HepG2 (cell line): ENCODE data around the gene SULT2B1. TPM values are rescaled to one million over a fixed set of nuclear protein-coding genes. Genes with fewer than 3 reads are reported as not detected.
A peak's percentile ranks its signal among the peaks of the same experiment; 100 is the strongest.
"Not testable (repeated sequence)": the region's sequence is repeated elsewhere in the genome, so short reads cannot be mapped to it uniquely, and the experiment has no call there.

ENCODE experiments used
- ATAC-seq: fragments of 200-7000 bp; cut with Tn5 transposase; 3 replicates; pipeline ENCODE4 v1.9.1; 2020; ENCODE audit warnings: mild to moderate bottlenecking, moderate library complexity
- BruUV-seq: library from RNA; stranded (reverse); fragments of 400-500 nt; replicated peaks from 2 replicates; lab custom pipeline; 2021; lab: Mats Ljungman, UMichigan
- CTCF ChIA-PET: fragments of 300-600 bp; formaldehyde crosslinking; extraction: SDS; loops from one replicate; lab custom pipeline; 2021; ENCODE audit warnings: low total read pairs, inconsistent platforms, low intra/inter-chr PET ratio; lab: Yijun Ruan, JAX
- POLR2A ChIA-PET: fragments of 350-600 bp; sonication (Branson Sonifier 250); formaldehyde crosslinking; loops from one replicate; lab custom pipeline; 2020; ENCODE audit warnings: antibody characterized with exemption, inconsistent platforms; lab: Yijun Ruan, JAX
- DNase-seq: peaks from one replicate; pipeline ENCODE4 v3.0.0-alpha.2; 2015; ENCODE audit warnings: low spot score
- FAIRE-seq: peaks from 3 replicates; lab custom pipeline; 2011; peaks lifted over from hg19 to GRCh38; lab: Jason Lieb, UNC
- H2AFZ ChIP-seq: one replicate; pipeline ENCODE4 v1.6.1; 2011; ENCODE audit warnings: low read length, inconsistent platforms
- H3K27ac ChIP-seq: fragments of 300-600 bp; 3 replicates; pipeline ENCODE4 v1.8.0; 2011; ENCODE audit warnings: mixed run types, mild to moderate bottlenecking, mixed read lengths, low read length, inconsistent platforms; ENCODE audit not compliant: insufficient read depth; ENCODE audit errors: extremely low read length
- H3K27me3 ChIP-seq, 2 experiments: fragments of 200-600 bp in 1 of 2; 2 replicates in 1 of 2; 3 replicates in 1 of 2; pipeline versions ENCODE4 v1.6.0 to v1.8.0; 2011; ENCODE audit warnings: low read length in 2 of 2, mild to moderate bottlenecking in 2 of 2, moderate library complexity in 2 of 2, inconsistent platforms in 1 of 2; ENCODE audit not compliant: insufficient read depth in 2 of 2, control insufficient read depth in 1 of 2
- H3K36me3 ChIP-seq, 2 experiments: fragments of 200-600 bp in 1 of 2; replicated peaks in 1 of 2; 2 replicates in 1 of 2; 3 replicates in 1 of 2; pipeline versions ENCODE4 v1.5.1 to v1.8.0; 2011; ENCODE audit warnings: low read length in 2 of 2, inconsistent platforms in 1 of 2; ENCODE audit not compliant: insufficient read depth in 2 of 2, control insufficient read depth in 1 of 2
- H3K4me1 ChIP-seq: 2 replicates; pipeline ENCODE4 v1.5.1; 2012; ENCODE audit warnings: low read length, inconsistent platforms; ENCODE audit not compliant: insufficient read depth
- H3K4me2 ChIP-seq: 2 replicates; pipeline ENCODE4 v1.6.0; 2011; ENCODE audit warnings: low read depth, low read length, inconsistent platforms
- H3K4me3 ChIP-seq, 3 experiments: fragments of 200-600 bp in 1 of 3; sonication (generic), shearing (Covaris generic) in 1 of 3; replicated peaks in 1 of 3; 2 replicates each; pipeline ENCODE4 v1.5.1; 2011 to 2016; ENCODE audit warnings: low read length in 3 of 3, inconsistent platforms in 2 of 3, low read depth in 2 of 3, mild to moderate bottlenecking in 2 of 3, control low read depth in 1 of 3, mixed read lengths in 1 of 3; ENCODE audit not compliant: insufficient read depth in 1 of 3
- H3K79me2 ChIP-seq: one replicate; pipeline ENCODE4 v1.6.1; 2011; ENCODE audit warnings: low read length, inconsistent platforms; ENCODE audit not compliant: insufficient read depth
- H3K9ac ChIP-seq: 2 replicates; pipeline ENCODE4 v1.6.0; 2011; ENCODE audit warnings: mild to moderate bottlenecking, low read depth, low read length, inconsistent platforms; ENCODE audit not compliant: insufficient read depth
- H3K9me3 ChIP-seq: 2 replicates; pipeline ENCODE4 v1.5.1; 2012; ENCODE audit warnings: mild to moderate bottlenecking, low read length
- H4K20me1 ChIP-seq: 2 replicates; pipeline ENCODE4 v1.6.0; 2011; ENCODE audit warnings: inconsistent platforms, mild to moderate bottlenecking, low read length, moderate library complexity; ENCODE audit not compliant: insufficient read depth
- ATF7 ChIP-seq, 2 experiments: fragments of 450-650 bp in 1 of 2; sonication (generic) in 1 of 2; formaldehyde crosslinking in 1 of 2; IDR thresholded peaks; 2 replicates each; pipeline versions ENCODE4 v1.4.0 to v1.6.1; 2016 to 2020; ENCODE audit warnings: antibody characterized with exemption in 1 of 2, mild to moderate bottlenecking in 1 of 2, missing genetic modification reagents in 1 of 2
- CREB1 ChIP-seq, 2 experiments: fragments of 450-650 bp in 1 of 2; IDR thresholded peaks; 2 replicates each; pipeline ENCODE4 v1.6.1; 2016 to 2017; ENCODE audit warnings: control low read depth in 1 of 2, mild to moderate bottlenecking in 1 of 2, missing compliant biosample characterization in 1 of 2, missing genetic modification characterization in 1 of 2
- HNF4G ChIP-seq, 2 experiments: sonication (generic) in 1 of 2; formaldehyde crosslinking in 1 of 2; IDR thresholded peaks; 2 replicates each; pipeline versions ENCODE4 v1.4.0 to v1.6.1; 2011 to 2020; ENCODE audit warnings: borderline replicate concordance in 2 of 2, low read depth in 2 of 2, mild to moderate bottlenecking in 2 of 2, low read length in 1 of 2, missing genetic modification reagents in 1 of 2, moderate library complexity in 1 of 2
- KDM2A ChIP-seq: sonication (generic); formaldehyde crosslinking; IDR thresholded peaks from 2 replicates; pipeline ENCODE4 v1.4.0; 2020; ENCODE audit warnings: low read depth, missing genetic modification reagents, borderline replicate concordance
- LCORL ChIP-seq, 2 experiments: fragments of 450-650 bp in 1 of 2; sonication (generic) in 1 of 2; formaldehyde crosslinking in 1 of 2; IDR thresholded peaks; 2 replicates each; pipeline versions ENCODE4 v1.5.0 to v1.6.1; 2017 to 2020; ENCODE audit warnings: antibody characterized with exemption in 1 of 2, missing genetic modification reagents in 1 of 2
- MEIS2 ChIP-seq: sonication (generic); formaldehyde crosslinking; IDR thresholded peaks from 2 replicates; pipeline ENCODE4 v1.9.0; 2021; ENCODE audit warnings: mild to moderate bottlenecking, missing genetic modification reagents
- MYC ChIP-seq: sonication (generic); formaldehyde crosslinking; IDR thresholded peaks from 2 replicates; pipeline ENCODE4 v1.9.0; 2021; ENCODE audit warnings: missing genetic modification reagents, borderline replicate concordance
- NRL ChIP-seq: sonication (generic); formaldehyde crosslinking; IDR thresholded peaks from 2 replicates; pipeline ENCODE4 v1.5.0; 2020; ENCODE audit warnings: missing genetic modification reagents, mild to moderate bottlenecking, moderate library complexity, borderline replicate concordance
- TBP ChIP-seq: sonication (generic); formaldehyde crosslinking; IDR thresholded peaks from 2 replicates; pipeline ENCODE4 v1.5.0; 2020; ENCODE audit warnings: missing genetic modification reagents
- ZFP91 ChIP-seq: sonication (generic); formaldehyde crosslinking; IDR thresholded peaks from 2 replicates; pipeline ENCODE4 v1.9.0; 2022; ENCODE audit warnings: missing genetic modification reagents, mild to moderate bottlenecking, borderline replicate concordance
- WGBS: methylation state at CpG from one replicate; pipeline ENCODE4 v1.1.6; 2017; ENCODE audit warnings: low lambda C conversion rate; 5-methylcytosine and 5-hydroxymethylcytosine counted together
- in situ Hi-C: cut with HindIII; loops from 2 replicates; pipeline ENCODE4 v1.10.0; 2017; ENCODE audit warnings: low pct_unique_long_range_greater_than_20kb; ENCODE audit not compliant: extremely low pct_ligation_motif_present
- intact Hi-C: fragments of 100-400 bp; cut with micrococcal nuclease; formaldehyde crosslinking; loops from one replicate; pipeline ENCODE4 v1.10.0; 2022; ENCODE audit not compliant: unreplicated experiment
- polyA plus RNA-seq, 8 experiments: library from polyadenylated mRNA; depleted of rRNA in 3 of 8; stranded (reverse) in 7 of 8; unstranded in 1 of 8; fragments of >200 nt; fragmentation: Illumina TruSeq in 4 of 8; extraction: Trizol in 4 of 8; gene quantifications; 2 replicates each; pipeline versions ENCODE4 v1.2.1 to v1.2.3, GENCODE V29; 2011 to 2016; ENCODE audit warnings: low read depth in 4 of 8, missing spikeins in 1 of 8, mixed read lengths in 1 of 8; ENCODE audit not compliant: insufficient read depth in 1 of 8
- total RNA-seq, 5 experiments: library from RNA; depleted of rRNA; stranded (reverse); fragments of >200 nt; fragmentation: Illumina TruSeq; extraction: Trizol; gene quantifications; 2 replicates each; pipeline ENCODE4 v1.2.3, GENCODE V29; 2016; ENCODE audit warnings: low read depth in 1 of 5
- TF ChIP-seq, protein P1 (sequence below): IDR thresholded peaks from 2 replicates; pipeline ENCODE4 v1.6.1; 2018; ENCODE audit warnings: missing genetic modification reagents, mild to moderate bottlenecking, missing compliant biosample characterization
- TF ChIP-seq, protein P2 (sequence below): sonication (generic); formaldehyde crosslinking; IDR thresholded peaks from 2 replicates; pipeline ENCODE4 v1.4.0; 2020; ENCODE audit warnings: missing genetic modification reagents

Gene SULT2B1
- total and polyA plus RNA-seq, 2 of the 13 experiments (the other 11 are each of a cell fraction or from before 2014, with no cell fraction given), result 0.13 TPM; not detected in 1

DNA sequence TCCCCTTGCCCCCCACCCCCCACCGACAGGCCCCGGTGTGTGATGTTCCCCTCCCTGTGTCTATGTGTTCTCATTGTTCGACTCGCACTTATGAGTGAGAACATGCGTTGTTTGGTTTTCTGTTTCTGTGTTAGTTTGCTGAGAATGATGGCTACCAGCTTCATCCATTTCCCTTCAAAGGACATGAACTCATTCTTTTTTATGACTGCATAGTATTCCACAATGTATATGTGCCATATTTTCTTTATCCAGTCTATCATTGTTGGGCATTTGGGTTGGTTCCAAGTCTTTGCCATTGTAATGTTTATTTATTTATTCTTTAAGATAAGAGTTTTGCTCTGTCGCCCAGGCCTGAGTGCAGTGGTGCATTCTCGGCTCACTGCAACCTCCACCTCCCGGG is 13.9 kb upstream of the SULT2B1 start:
- H2AFZ ChIP-seq, in situ Hi-C loops, H3K36me3 ChIP-seq, FAIRE-seq, BruUV-seq, intact Hi-C loops, H3K4me3 ChIP-seq, H3K9ac ChIP-seq, H3K4me1 ChIP-seq, POLR2A ChIA-PET, H4K20me1 ChIP-seq, H3K79me2 ChIP-seq, H3K27me3 ChIP-seq, DNase-seq, H3K4me2 ChIP-seq, ATAC-seq, CTCF ChIA-PET, H3K27ac ChIP-seq, H3K9me3 ChIP-seq: not testable (repeated sequence)
- WGBS, result 38% methylated on average over 8 of the region's 8 CpGs

DNA sequence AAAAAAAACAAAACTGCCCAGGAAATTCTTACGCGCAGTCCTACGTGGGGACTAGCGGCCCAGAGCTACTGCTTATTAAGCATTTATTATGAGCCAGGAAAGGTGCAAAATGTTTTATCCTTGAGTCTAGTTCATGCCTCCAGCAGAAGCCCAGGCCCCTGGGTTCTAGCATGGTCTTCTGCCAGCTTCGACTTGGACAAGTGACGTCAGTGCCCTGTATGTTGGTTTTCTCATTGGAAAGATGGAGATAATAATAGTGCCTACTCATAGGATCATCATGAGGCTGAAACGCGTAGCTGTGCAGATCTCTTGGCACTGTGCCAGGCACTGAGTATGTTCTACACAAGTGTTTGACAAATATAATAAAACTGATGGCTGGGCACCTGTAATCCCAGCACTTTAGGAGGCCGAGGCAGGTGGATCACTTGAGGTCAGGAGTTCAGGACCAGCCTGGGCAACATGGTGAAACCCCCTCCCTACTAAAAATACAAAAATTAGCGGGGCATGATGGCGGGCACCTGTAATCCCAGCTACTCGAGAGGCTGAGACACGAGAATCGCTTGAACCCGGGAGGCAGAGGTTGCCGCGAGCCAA is 12.4 kb upstream of the SULT2B1 start:
- POLR2A ChIA-PET, result interaction anchor here (0.5 kb wide), 1 partner anchor 290 kb away, joined by 5 read pairs; no protein-coding TSS in a partner anchor
- ATAC-seq, result no peak
- TF ChIP-seq MYC (CRISPR knock-in tag) (no peak), ATF7 (IDR thresholded peaks at IDR 0.05) (peak; percentile 32; the same call in 1 of the 2 replicates), ATF7 (CRISPR knock-in tag; IDR thresholded peaks at IDR 0.05) (no peak), MEIS2 (CRISPR knock-in tag) (no peak), ZFP91 (CRISPR knock-in tag) (no peak), CREB1 (IDR thresholded peaks at IDR 0.05) (peak; percentile 86), CREB1 (CRISPR knock-in tag; IDR thresholded peaks at IDR 0.05) (no peak), NRL (CRISPR knock-in tag) (no peak), KDM2A (no peak), HNF4G (IDR thresholded peaks at IDR 0.05; ENCODE audit: borderline replicate concordance, low read depth, low read length) (no peak), HNF4G (CRISPR knock-in tag; IDR thresholded peaks at IDR 0.05; ENCODE audit: borderline replicate concordance, low read depth) (no peak), TBP (CRISPR knock-in tag) (no peak), LCORL (IDR thresholded peaks at IDR 0.05) (peak; percentile 94), LCORL (CRISPR knock-in tag; IDR thresholded peaks at IDR 0.05) (no peak)
- TF ChIP-seq, protein P1, sequence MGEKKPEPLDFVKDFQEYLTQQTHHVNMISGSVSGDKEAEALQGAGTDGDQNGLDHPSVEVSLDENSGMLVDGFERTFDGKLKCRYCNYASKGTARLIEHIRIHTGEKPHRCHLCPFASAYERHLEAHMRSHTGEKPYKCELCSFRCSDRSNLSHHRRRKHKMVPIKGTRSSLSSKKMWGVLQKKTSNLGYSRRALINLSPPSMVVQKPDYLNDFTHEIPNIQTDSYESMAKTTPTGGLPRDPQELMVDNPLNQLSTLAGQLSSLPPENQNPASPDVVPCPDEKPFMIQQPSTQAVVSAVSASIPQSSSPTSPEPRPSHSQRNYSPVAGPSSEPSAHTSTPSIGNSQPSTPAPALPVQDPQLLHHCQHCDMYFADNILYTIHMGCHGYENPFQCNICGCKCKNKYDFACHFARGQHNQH (CRISPR knock-in tag), result no peak
- TF ChIP-seq, protein P2, sequence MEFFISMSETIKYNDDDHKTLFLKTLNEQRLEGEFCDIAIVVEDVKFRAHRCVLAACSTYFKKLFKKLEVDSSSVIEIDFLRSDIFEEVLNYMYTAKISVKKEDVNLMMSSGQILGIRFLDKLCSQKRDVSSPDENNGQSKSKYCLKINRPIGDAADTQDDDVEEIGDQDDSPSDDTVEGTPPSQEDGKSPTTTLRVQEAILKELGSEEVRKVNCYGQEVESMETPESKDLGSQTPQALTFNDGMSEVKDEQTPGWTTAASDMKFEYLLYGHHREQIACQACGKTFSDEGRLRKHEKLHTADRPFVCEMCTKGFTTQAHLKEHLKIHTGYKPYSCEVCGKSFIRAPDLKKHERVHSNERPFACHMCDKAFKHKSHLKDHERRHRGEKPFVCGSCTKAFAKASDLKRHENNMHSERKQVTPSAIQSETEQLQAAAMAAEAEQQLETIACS, result no peak
- TF ChIP-seq, all 625 proteins: peak for 3
- H3K4me1 ChIP-seq, result no peaks in the 10 kb centered on the region
- CTCF ChIA-PET, result no interaction called here
- H3K27ac ChIP-seq, result no peak overlapping the region
- in situ Hi-C loops (no loop called here), intact Hi-C loops (no loop called here)
- H3K36me3 ChIP-seq, result no peaks in the 10 kb centered on the region
- FAIRE-seq (no peak), DNase-seq (no peak)
- no peak overlapping the region for H3K9ac ChIP-seq
- H2AFZ ChIP-seq, result no peak overlapping the region
- H4K20me1 ChIP-seq, result no peaks in the 10 kb centered on the region
- no peak overlapping the region; the same call in 1 of the 2 replicates for H3K4me2 ChIP-seq
- H3K9me3 ChIP-seq, result no peaks in the 10 kb centered on the region
- 53% methylated on average over 17 of the region's 17 CpGs for WGBS
- H3K27me3 ChIP-seq, result no peaks in the 10 kb centered on the region
- BruUV-seq, result no TSS peak
- no peak overlapping the region for H3K4me3 ChIP-seq
- H3K79me2 ChIP-seq, result no peaks in the 10 kb centered on the region
